CD4-positive, alpha-beta T cell treated with Interleukin-12 subunit alpha and Interleukin-12 subunit beta, for 1 hour (primary cell): ENCODE data around the gene UBE2Q1.

Source experiments
- DNase-seq: peaks from one replicate; pipeline ENCODE4 v3.0.0-alpha.2; 2020

Gene UBE2Q1

DNA sequence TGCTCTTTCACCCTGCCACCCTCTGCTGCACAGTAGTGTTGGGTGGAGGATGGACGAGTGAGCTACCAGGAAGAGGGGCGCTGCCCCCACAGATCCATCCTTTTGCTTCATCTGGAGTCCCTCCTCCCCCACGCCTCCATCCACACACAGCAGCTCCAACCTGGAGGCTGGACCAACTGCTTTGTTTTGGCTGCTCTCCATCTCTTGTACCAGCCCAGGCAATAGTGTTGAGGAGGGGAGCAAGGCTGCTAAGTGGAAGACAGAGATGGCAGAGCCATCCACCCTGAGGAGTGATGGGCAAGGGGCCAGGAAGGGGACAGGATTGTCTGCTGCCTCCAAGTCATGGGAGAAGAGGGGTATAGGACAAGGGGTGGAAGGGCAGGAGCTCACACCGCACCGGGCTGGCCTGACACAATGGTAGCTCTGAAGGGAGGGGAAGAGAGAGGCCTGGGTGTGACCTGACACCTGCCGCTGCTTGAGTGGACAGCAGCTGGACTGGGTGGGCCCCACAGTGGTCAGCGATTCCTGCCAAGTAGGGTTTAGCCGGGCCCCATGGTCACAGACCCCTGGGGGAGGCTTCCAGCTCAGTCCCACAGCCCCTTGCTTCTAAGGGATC is 17.6 kb upstream of the UBE2Q1 start:
- DNase-seq = no peak

DNA sequence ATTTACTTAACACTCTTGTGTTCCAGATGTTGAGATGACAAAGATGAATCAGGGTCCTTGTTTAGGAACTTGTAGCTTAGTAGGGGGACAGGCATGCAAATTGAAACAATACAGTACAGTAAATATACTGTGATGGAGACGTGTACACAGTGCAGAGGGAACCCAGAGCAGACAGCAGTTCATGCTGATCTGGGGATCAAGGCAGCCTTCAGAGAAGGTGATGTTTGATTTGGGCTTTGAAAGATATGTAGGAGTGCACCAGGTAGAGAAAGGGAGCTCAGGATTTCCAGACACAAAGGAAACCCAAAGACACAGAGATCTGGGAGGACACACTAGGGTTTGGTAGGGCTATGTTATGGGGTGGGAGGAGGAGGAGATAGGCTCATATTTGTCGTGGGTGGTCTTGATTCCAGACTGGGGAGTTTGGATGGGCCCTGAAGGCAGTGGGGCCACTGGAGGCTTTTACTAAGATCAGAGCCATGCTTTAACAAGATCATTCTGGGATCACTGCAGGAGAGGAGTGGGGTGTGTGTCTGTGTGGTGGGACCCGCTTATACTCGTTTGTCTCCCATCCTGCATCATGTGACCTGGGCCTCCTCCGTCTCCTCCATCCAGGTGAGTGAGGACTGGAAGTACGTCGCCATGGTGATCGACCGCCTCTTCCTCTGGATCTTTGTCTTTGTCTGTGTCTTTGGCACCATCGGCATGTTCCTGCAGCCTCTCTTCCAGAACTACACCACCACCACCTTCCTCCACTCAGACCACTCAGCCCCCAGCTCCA is 16.9 kb upstream of the UBE2Q1 start:
- no peak for DNase-seq

DNA sequence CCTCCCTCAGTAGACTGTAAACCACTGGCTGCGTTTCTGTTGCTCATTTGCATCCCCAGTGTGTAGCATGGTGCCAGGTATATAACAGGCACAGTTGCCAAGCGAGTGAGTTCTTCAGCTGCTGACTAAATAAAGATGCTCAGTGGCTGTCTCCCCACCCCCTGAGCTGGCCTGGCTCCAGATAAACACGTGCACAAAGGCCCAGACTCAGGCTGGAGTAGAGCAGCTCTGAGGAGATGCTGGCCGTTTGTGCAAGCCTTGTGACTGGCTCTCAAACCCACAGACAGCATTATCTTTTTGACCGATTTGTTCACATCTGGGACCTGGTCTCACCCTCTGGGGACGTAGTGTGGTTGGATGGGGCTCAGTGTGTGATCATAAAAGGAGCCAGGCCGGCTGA is 16.3 kb upstream of the UBE2Q1 start:
- no peak for DNase-seq

DNA sequence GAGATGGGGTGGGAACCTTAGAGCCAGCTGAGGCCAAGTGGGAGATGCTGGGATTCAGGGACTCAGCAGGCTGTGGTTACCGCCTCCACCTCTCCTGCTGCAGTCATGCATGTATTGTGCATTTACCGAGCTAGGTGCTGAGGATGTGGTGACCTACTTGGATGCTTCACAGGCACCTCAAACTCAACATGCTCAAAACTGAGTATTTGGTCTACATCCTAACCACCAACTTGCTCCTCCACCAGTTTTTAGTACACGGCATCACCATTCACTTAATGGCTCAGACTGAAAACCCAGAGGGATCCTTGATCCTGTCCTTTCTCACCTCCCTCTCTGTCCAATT is 14.7 kb upstream of the UBE2Q1 start:
- DNase-seq = no peak

DNA sequence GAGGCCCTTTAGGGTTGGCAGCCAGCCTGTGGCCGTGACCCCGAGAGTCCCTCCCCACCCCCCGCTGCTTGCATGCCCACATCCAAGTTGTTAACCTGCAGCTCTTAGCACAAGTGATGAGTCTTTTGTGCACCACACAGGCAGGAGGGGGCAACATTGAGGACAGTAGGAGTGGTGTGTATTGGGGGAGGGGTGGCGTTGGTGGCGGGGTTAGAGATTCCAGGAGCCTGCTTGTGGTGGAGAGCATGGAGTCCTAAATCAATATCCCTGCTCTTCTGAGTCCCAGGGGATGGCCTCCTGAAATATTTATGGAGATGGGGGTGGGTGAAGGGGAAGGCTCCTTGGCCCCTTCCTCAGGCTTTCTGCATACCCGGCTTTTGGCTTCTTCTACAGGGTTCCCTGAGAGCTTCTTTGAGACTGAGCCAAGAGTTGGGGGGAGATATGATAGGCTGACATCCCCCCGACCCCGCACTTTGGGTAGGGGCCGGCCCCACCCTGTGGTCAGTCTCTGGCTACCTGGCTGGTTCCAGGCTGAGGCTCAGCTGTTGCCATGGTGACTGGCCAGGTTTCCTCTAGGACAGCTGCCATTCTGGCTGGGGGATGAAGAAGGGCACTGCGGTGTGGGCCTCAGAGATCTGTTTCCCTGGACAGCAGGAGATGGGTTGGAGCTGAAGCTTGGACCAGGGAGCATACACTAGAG is 14.2 kb upstream of the UBE2Q1 start:
- DNase-seq = no peak

DNA sequence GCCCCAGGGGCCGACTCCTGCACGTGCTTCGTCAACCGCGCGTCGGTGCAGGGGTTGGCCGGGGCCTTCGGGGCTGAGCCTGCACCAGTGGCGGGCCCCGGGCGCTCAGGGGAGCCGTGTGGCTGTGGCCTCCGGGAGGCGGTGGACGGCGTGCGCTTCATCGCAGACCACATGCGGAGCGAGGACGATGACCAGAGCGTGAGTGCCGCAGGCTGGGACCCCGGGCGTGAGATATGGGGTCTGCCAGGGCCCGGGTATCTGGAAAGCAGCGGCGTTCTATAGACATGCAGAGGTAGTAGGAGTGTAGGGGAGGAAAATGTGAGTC is 13.5 kb upstream of the UBE2Q1 start:
- DNase-seq = no peak

DNA sequence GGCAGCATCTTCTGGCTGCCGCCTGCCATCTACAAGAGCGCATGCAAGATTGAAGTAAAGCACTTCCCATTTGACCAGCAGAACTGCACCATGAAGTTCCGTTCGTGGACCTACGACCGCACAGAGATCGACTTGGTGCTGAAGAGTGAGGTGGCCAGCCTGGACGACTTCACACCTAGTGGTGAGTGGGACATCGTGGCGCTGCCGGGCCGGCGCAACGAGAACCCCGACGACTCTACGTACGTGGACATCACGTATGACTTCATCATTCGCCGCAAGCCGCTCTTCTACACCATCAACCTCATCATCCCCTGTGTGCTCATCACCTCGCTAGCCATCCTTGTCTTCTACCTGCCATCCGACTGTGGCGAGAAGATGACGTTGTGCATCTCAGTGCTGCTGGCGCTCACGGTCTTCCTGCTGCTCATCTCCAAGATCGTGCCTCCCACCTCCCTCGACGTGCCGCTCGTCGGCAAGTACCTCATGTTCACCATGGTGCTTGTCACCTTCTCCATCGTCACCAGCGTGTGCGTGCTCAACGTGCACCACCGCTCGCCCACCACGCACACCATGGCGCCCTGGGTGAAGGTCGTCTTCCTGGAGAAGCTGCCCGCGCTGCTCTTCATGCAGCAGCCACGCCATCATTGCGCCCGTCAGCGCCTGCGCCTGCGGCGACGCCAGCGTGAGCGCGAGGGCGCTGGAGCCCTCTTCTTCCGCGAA is 12.9 kb upstream of the UBE2Q1 start:
- no peak for DNase-seq

DNA sequence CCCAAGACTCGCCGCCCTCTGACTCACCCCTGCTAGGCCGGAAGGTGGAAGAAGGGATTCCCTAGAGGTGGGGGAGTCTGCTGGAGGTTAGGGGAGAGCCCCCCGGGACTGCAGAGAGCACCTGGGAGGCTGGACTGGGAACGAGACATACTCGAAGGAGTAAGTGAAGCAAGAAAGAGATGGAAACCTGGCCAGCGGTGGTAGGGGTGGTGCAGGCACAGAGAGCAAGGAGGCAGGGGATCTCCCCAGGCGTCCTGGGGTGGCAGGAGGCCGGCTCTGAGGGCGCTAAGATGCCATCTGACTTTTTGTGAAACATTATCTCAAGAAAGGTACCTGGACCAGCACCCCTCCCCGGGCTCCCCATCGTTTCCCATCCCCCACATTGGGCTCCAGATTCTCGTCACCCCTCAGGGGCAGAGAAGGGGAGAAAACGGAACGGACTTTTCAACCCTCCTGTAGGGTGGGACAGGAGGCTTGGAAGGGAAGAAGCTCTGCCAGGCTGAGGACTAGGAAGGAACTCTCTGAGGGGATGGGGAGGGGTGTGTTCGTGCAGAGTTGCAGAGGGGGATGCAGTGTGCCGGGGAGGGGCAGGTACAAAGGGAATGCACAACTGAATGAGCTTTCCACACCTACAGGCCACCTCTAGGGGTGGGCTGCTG is 9.8 kb upstream of the UBE2Q1 start:
- no peak for DNase-seq

DNA sequence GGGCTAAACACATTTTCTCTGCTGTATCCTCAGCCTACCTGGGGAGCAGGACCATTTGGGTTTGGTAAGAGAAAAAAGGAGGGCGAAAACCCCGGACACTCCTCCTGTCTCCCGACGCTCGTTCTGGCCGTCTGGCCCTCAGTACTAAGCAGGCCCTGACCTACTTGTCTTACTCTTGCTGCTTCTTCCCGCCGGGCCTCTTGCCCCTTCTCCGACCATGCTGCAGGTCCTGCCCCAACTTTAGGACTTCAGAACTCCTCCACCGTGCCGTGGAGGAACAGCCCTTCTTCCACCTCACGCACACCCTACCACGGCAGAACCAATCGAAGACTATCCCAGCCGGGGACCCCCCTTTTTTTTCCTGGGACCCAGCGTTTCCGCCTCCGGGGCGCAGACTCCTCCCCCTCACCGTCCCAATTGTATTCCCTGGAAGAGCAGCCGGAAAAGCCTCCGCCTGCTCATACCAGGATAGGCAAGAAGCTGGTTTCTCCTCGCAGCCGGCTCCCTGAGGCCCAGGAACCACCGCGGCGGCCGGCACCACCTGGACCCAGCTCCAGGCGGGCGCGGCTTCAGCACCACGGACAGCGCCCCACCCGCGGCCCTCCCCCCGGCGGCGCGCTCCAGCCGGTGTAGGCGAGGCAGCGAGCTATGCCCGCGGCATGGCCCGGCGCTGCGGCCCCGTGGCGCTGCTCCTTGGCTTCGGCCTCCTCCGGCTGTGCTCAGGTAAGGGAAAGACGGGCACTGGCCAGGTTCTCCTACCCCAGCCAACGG is 9.1 kb upstream of the UBE2Q1 start, which contains the start of gene CHRNB2:
Gene CHRNB2 (plus strand): TSS at position 393 of the 771 bp plus-strand sequence. CDS start 267 bp downstream, at position 660.
- peak; percentile 74 for DNase-seq

DNA sequence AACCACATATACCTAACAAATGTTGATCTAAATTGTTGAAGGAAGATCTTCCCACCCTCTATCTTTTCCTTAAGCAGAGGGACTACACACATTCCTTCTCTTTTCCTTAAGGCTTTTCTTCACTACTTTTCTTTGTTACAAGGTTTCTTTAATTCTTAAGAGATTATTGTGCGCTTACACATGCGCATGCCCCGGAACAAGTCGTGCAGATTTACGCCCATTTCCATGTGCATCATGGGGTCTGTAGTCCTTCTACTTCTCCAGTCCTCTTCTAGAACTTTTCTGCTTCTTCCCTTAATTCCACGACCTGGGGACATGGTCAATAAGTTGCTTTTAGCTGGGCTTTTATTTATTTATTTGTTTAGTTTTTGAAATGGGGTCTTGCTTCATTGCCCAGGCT is 7.4 kb upstream of the UBE2Q1 start:
- no peak for DNase-seq

DNA sequence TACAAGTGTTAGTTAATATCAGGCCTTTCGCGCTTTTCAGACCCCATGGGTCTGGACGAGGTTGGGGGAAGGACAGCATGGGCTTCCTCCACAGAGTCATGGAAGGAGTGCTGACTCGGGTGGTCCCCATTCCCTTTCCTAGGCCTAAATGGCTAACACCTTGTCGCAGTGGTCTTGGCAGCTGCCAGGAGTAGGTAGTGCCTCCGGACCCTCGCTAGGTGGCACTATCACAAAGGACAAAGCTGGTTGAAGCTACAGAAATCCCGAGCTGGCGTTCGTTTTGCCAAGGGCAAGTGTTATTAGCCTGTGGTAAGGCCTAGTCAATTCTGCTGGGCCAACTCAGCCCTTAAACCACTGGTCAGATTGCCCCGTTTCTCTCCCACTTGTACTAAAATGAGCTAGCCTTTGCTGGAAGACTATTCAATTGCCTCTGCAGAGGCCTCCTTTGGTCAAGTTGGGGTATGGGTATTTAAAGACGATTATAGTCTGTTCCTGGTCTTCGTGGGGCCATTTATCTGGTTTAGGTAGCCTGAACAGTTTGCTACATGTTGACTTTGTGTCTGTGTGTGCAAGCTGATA is 1.1 kb upstream of the UBE2Q1 start:
- DNase-seq = peak; percentile 87

DNA sequence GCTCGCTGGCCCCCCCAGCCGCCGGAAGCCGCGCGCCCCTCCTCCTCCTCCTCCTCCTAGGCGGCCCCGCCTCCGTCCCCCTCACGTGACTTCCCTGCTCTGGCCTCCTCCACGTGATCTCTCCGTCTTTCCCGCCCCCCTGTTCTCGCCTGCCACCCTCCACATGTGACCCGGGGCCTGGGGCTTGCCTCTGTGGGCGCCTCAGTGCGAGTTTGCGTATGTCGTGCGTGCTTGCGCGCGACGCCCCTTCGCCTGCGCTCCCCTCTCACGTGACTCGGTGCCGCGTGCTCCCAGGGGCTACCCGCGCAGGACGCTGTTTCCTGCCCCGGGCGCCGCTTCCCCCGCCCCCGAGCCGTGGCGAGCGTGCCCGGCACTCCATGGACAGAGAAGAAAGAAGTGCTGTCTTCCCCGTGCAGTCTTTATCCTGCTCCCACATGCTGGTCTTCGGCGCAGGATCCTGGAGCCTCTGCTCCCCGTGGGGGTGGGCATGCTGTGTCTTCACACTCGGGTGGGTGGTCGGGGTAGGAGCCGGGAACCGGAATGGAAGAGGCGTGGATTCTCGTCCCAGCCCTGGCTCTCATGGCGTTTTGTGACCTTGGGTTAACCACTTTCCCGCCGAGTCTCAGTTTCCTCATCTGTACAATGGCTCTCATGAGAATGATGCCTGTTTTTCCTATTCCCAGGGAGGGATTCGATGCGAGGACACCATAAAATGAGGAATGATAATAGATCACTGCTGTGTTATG is 431 bp upstream of the UBE2Q1 start:
- peak; percentile 100 for DNase-seq

DNA sequence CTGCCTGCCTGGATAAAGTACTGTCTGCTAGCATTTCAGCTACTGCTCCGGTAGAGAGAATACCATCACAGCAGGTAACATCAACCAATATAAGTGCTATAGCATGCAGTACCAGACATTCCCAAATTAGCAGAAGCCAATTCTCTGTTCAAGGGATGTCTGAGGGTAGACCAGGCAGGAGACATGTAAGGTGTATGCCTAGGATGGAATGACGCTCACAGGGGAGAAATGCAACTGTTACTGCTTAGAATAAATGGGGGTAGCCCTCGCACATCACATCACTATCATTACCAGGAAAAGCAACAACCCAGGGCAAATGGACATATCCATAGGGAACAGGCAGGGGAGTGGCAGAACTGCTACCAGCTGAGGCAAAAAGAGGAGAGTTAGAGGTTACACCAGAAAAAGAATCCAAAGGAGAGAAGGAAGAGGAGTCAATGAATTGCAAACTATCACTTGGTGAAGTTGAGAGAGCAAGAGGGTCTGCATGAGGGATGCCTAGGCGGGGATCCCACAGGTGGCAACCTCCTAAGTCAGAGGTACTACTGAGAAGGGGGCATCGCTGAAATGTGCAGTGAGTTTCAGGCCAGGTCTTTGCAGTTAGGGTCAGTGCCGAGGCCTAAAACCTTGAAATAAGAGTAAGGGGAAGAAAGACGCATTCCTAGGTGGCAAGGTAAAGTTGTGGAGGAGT is 1.1 kb downstream of the UBE2Q1 start:
- DNase-seq = no peak

DNA sequence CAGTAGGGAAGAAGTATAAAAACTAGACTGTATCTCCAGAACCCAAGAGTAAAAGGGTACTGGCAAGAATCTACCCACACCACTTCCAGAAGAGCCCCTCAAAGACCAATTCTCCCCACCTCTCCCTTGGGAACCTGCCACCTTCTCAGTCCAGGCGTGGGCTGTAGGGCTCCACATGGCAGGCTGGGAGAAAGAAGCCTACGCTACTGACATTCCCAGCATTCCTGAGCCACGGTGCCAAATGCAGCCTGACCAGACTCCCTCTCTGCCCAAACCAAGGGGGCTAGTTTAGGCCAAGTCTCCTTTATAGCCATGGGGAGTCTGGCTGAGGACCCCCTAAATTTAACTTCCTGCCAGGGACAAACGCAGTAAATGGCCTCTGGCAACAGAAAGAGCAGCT is 2.0 kb downstream of the UBE2Q1 start:
- no peak for DNase-seq

DNA sequence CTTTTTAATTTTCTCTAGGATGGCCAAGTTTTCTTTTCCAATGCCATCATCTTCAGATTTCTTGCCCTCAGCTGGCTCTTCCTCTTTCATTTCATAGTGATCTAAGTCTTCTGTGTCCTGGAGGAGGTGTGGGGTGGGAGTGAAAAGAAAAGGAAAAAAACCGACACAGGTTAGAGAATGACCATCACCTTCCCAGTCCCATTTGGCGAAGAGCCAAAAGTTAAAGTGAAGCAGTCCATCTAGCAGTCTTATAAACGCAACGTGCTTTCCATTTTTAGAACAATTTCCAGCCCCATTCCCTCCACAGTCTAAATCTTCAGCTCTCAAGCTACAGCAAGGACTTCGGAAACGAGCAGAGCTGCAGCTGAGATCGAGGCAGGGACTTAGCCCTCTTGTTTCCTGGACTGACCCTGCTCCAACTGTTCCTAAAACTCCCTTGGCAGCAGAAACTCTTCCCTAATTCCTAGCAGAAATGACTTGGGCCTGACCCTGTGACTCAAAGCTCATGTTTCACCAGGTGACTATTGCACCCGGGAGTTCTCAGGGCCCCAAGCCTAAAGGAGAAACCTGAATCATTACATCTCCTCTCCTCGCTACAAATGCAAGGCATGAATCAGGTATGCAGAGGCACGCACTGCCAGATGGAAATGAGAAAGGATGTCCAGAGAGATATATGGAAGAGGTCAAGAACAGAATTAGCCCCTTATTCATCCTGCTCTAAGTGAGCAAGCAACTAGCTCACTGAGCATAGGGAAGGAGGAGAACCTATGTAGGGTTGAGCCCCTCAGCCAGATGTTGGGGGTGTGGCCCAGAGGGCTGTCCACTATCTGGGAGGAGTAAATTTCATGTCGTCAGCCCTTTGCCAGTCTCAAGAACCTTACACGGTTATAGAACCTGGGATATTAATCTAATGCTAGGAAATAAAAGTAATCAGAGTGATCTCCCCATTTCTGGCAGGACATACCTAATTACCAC is 5.1 kb downstream of the UBE2Q1 start:
- DNase-seq = no peak

DNA sequence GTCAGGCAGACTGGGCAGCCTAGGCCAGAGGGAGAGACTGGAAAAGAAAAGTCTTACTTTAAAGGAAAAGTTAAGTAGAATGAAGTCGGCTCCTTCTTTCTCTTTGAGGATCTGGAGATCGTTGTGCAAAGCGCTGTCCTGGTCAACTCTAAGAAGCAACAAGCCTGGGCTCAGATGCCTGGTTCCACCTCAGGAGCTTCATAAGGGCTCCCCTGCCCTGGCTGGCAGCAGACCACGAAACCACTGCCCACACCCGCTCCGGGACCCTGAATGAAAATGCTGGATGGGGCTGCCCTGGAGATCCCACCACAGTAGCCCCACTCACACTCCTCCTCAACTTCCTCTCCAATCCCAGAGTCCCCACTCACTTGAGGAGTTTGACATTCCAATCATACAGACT is 6.4 kb downstream of the UBE2Q1 start:
- DNase-seq = no peak

DNA sequence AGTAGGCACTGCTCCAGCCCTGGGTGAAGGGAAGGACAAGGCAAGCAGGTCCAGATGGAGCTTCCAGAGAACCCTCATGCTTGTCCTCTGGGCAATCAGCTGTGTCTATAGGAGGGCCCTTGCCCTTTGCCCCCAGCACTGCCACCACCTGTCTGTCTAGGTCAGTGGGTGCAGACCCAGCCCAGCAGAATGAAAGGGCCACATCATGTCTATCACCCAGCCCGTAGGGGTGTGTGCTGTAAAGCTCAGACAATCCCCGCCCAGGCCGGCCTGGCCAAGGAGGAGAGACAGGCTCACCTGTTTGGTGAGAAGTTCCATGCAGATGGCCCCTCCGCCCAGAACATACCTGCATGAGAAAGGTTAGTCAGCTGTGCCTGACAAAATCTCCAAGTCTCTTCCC is 7.0 kb downstream of the UBE2Q1 start:
- DNase-seq = no peak

DNA sequence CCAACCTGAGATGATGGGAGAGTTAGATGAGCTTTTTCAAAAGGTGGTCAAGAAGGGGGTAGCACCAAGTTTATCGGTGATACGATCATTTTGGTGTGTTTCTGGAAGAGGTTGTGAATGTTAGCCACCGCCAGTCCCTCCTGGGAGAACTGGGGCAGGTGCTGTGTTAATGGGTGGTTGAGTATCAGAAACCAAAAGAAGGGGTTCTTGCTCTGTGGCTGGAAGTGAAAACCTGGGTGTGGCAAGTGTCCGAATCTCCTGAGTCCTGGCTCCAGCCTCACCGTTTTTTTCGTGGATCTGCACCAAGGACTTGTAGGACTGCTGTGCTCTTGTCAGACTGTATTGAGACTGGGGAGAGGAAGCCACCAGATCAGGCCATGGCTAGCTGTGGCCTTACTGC is 7.8 kb downstream of the UBE2Q1 start:
- no peak for DNase-seq

DNA sequence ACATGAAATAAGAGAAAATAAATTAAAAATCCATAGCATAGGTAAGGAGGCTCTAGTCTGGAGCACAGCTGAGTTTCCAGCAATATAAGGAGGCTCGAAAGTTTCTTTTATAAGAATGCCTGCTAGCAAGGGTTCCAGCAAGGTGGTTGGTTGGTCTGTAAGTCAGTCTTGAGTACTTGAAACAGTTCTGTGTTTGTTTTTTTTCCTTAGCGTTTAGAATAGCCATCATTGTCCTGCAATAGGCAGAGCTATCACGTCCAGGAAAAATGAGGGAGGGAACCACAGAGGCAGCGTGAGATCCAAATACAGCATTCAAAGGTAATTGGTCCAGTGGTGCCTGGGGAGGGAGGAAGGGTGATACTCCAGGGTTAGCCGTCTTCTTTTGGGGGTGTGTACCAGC is 8.4 kb downstream of the UBE2Q1 start:
- DNase-seq = no peak
